HG02678 (cell line): Measurements from ENCODE around the gene PPM1N.

Source experiments
- ATAC-seq: cut with Tn5 transposase; IDR thresholded peaks from one replicate; pipeline ENCODE4 v1.9.1; 2021; ENCODE audit warnings: mild to moderate bottlenecking, moderate library complexity; ENCODE audit not compliant: unreplicated experiment

PPM1N gene

DNA sequence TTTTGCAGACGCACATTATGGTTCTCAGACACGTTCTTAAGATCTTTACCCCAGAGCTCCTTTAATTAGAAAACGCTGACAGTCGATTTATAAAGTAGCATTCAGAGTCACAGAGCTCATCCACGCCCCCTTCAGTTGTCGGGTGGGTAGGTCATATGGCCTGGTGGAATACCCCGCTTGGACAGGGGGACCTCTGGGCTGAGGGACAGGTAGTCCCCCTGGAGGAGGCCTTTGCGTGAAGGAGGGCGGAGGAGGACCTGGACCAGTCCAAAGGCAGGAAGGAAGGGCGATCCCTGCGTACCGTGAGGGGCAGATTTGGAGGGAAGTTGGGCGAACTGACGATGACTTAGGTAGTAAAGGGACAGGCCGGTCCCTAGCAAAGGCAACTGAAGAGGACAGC lies 29.5 kb downstream of the PPM1N start:
- ATAC-seq: no peak

DNA sequence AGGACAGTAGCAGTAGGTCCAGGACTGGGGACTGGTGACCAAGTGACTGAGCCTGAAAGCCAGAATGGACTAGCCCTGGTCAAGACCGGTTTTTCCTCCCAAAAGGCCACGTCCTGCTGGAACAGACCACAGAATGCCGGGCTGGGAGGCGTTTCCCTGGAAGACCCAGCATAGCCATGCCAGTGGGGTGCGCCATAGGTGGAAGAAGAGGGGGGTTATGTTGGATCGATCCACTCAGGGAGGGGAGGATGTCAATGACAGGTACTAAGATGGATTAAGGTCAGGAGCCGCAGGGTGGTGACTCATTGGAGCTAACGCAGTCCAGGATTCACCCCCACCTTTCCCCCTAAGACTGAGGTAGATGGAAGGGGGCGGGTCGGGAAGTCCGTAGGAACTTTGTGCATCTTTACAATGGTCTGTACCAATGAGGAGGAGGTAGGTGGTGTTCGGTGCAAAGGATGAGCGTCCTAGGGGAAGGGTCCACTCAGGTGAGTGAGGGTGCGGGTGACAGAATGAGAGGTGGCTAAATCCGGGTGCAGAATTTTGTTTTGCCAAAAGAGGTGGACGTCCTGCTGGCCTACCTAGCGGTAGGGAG lies 30.0 kb downstream of the PPM1N start:
- ATAC-seq: no peak

DNA sequence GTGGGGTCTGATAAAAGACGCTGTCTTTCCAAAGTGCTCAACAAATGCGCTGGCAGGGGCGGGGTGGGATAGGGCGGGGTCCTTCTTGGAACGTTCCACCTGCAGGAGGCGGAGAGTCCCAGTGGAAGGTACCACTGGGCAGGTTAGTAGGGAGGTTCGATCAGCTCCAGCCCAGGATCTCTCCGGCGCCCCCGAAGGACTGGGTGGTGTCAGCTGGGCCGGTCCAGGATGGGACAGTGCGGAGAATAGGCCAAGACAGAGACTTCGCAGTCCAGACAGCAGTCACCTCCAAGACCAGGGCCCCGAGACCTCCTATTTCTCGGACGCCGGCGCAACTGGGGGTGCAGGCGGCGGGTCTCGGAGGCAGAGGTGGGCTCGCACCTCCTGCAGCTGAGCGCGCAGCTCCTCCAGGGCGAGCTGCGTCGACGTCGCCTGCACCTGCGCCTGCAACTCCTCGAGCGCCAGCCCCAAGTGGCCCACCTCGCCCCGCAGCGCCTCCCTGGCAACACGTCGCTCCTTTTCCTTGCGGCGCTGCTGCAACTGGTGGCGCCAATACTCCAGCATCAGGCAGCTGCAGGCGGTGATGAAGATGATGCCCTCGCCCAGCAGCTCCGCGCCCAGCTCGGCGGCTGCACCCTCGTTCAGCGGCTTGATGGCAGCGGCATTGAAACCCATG lies 30.6 kb downstream of the PPM1N start:
- no peak for ATAC-seq

DNA sequence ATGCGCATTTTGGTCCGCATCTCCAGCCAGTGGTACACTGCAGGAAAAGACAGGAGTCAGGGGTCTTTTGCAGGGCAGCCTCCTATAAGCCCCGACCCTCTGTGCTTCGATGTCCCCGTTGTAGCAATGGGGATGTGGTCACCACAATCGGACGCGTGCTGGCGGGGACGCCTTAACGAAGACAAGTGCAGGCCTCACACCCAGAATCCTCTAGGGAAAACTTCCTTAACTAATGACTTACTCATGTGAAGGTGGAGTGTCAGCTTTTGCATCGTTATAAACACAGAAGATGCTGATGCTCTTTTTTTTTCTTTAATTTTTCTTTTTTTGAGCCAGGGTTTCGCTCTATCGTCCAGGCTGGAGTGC lies 31.2 kb downstream of the PPM1N start:
- ATAC-seq: no peak

DNA sequence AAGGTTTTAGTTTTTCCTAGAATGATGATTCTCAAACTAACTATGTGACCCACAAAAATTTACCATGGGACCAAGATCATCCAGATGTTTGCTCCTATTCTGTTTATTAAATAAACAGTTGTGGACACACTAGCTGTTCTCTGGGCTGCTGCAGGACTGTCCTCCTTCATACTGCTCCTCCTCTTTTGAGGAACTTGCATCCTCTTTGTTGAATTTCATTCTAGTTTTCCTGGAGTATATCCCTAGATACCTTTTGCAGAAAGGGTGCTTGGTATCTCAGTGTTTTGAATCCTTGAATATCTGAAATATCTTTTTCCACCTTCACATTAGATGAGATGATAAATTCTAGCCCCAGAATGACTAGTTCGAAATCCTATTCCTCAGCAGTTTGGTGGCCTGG lies 33.1 kb downstream of the PPM1N start:
- ATAC-seq: no peak

DNA sequence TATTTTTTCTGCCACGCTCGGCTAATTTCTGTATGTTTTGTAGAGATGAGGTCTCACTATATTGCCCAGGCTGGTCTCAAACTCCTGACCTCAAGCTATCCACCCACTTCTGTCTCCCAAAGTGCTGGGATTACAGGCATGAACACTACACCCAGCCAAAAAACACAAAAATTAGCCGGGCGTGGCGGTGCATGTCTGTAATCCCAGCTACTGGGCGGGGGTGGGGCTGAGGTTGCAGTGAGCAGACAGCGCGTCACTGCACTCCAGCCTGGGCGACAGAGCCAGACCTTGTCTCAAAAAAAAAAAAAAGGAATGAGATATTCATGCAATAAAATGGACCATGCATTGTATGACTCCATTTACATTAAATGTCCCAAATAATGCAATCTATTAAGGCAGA lies 41.2 kb downstream of the PPM1N start:
- no peak for ATAC-seq

DNA sequence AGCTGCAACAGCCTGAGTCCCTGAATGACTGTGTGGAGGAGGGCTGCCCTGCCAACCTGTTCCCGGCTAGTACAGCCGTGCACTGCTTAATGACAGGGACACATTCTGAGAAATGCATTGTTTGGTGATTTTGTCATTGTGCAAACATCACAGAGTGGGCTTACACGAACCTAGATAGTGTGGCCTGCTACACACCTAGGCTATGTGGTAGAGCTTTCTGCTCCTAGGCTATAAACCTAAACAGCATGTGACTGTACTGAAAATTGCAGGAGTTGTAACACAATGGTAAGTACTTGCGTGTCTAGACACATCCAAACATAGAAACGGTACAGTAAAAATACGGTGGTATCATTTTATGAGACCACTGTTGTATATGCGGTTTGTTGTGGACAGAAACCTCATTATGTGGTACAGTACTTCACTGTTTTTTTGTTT lies 44.0 kb downstream of the PPM1N start:
- no peak for ATAC-seq

DNA sequence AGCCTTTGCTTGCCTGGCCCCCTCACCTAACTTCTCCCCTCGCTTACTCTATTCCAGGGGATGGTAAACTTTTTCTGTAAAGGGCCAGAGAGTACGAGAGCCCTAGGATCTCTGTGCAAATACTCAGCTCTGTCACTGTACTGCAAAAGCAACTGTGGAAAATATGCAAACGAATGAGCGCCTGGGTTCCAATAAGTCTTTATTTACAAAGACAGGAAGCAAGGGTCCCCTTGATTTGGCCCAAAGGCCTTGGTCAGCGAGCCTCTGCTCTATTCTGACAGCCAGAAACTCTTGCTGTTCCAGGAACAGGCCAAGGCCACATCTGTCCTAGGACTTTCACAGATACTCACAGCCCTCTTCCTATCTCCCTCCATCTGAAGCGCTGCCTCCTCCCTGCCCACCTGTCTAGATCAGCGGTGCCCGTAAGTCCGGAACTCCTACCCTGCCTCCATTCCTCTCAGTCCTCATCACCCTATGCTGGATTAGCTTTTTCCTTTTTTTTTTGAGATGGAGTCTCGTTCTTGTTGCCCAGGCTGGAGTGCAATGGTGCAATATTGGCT lies 49.0 kb downstream of the PPM1N start:
- ATAC-seq: no peak

DNA sequence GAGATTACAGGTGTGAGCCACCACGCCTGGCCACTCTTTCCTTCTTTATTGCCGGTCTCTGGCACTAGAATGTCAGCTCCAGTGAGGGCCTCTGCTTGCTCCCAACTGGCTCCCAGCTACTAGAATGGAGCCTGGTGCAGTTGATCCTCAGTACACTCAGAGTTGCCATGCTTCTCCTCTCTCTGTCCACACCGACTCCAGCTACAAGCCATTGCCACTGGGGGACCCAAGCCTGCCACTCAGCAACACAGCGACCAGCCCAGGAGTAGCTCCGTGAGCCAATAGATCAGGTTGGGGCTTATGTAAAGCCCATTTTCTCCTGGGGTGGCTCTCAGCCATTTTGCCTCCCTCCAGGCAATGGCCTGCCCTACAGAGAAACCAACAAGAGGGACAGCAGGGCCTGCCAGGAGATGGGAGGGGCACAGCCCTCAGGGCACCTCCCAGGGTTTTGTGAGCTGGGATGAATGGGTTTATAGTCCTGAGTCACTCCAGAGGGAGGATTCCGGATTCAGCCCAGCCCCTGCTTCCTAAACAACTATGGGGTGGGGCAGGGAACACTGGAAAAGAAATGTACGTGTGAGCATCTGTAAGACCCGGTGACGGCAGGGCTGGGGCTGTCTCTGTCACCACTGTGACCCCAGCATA lies 49.8 kb downstream of the PPM1N start:
- ATAC-seq: no peak
